H9 (cell line): Measurements from ENCODE around the gene SMIM26. TPM values are rescaled to one million over a fixed set of nuclear protein-coding genes. Genes with fewer than 3 reads are reported as not detected.
A peak's percentile ranks its signal among the peaks of the same experiment; 100 is the strongest.

Experiments used
- DNase-seq: peaks from one replicate; pipeline ENCODE4 v3.0.0-alpha.2; 2017
- H2AFZ ChIP-seq: one replicate; pipeline ENCODE4 v1.6.1; 2013; ENCODE audit warnings: mild to moderate bottlenecking, low read length, control low read depth, moderate library complexity
- H2AK5ac ChIP-seq: 2 replicates; pipeline ENCODE4 v1.6.1; 2013; ENCODE audit warnings: low read length, control low read depth, mixed read lengths; ENCODE audit not compliant: insufficient read length
- H2BK120ac ChIP-seq: one replicate; pipeline ENCODE4 v1.6.1; 2013; ENCODE audit warnings: low read depth, mild to moderate bottlenecking, low read length, control low read depth, inconsistent platforms; ENCODE audit not compliant: poor library complexity, severe bottlenecking
- H2BK12ac ChIP-seq: 2 replicates; pipeline ENCODE4 v1.6.1; 2013; ENCODE audit warnings: low read length, control low read depth, mixed read lengths, low read depth; ENCODE audit not compliant: insufficient read length
- H2BK15ac ChIP-seq: 2 replicates; pipeline ENCODE4 v1.6.1; 2013; ENCODE audit warnings: low read depth, low read length, control low read depth
- H2BK20ac ChIP-seq: one replicate; pipeline ENCODE4 v1.6.1; 2013; ENCODE audit warnings: low read depth, mild to moderate bottlenecking, low read length, control low read depth, inconsistent platforms; ENCODE audit not compliant: poor library complexity, severe bottlenecking
- H2BK5ac ChIP-seq: 2 replicates; pipeline ENCODE4 v1.6.1; 2013; ENCODE audit warnings: low read length, control low read depth, mixed read lengths; ENCODE audit not compliant: insufficient read length
- H3K14ac ChIP-seq: 2 replicates; pipeline ENCODE4 v1.6.1; 2013; ENCODE audit warnings: low read length, control low read depth; ENCODE audit not compliant: insufficient read depth
- H3K18ac ChIP-seq: 2 replicates; pipeline ENCODE4 v1.6.1; 2013; ENCODE audit warnings: low read depth, mild to moderate bottlenecking, mixed read lengths, low read length, control low read depth; ENCODE audit not compliant: insufficient read length
- H3K23ac ChIP-seq: 2 replicates; pipeline ENCODE4 v1.6.1; 2013; ENCODE audit warnings: low read length, control low read depth, mixed read lengths, low read depth; ENCODE audit not compliant: insufficient read length
- H3K23me2 ChIP-seq: 2 replicates; pipeline ENCODE4 v1.6.1; 2013; ENCODE audit warnings: low read depth, mild to moderate bottlenecking, mixed read lengths, low read length, control low read depth; ENCODE audit not compliant: insufficient read length, poor library complexity, severe bottlenecking
- H3K27ac ChIP-seq: 2 replicates; pipeline ENCODE4 v1.5.1; 2013; ENCODE audit warnings: low read length, control low read depth, mixed read lengths, low read depth; ENCODE audit not compliant: insufficient read length
- H3K27me3 ChIP-seq: 2 replicates; pipeline ENCODE4 v1.6.1; 2013; ENCODE audit warnings: low read length, control low read depth, inconsistent platforms; ENCODE audit not compliant: insufficient read depth
- H3K4ac ChIP-seq: 2 replicates; pipeline ENCODE4 v1.6.1; 2013; ENCODE audit warnings: low read depth, mild to moderate bottlenecking, control low read depth, inconsistent platforms, low read length, moderate library complexity
- H3K4me1 ChIP-seq: 2 replicates; pipeline ENCODE4 v1.6.1; 2013; ENCODE audit warnings: low read length, control low read depth, inconsistent platforms; ENCODE audit not compliant: insufficient read depth
- H3K4me2 ChIP-seq: 2 replicates; pipeline ENCODE4 v1.6.1; 2013; ENCODE audit warnings: low read length, control low read depth, mixed read lengths; ENCODE audit not compliant: insufficient read length, insufficient read depth
- H3K56ac ChIP-seq: 2 replicates; pipeline ENCODE4 v1.6.1; 2013; ENCODE audit warnings: low read depth, mild to moderate bottlenecking, mixed read lengths, low read length, control low read depth; ENCODE audit not compliant: insufficient read length
- H3K79me1 ChIP-seq: 2 replicates; pipeline ENCODE4 v1.6.1; 2013; ENCODE audit warnings: low read depth, mild to moderate bottlenecking, moderate library complexity, low read length, control low read depth, inconsistent platforms; ENCODE audit not compliant: insufficient read depth, poor library complexity, severe bottlenecking
- H3K79me2 ChIP-seq: 2 replicates; pipeline ENCODE4 v1.6.1; 2013; ENCODE audit warnings: low read length, control low read depth, inconsistent platforms; ENCODE audit not compliant: insufficient read depth
- H3K9ac ChIP-seq: 2 replicates; pipeline ENCODE4 v1.6.1; 2013; ENCODE audit warnings: low read length, control low read depth, mixed read lengths; ENCODE audit not compliant: insufficient read length; ENCODE audit errors: extremely low read depth
- H3K9me3 ChIP-seq: one replicate; pipeline ENCODE4 v1.6.1; 2013; ENCODE audit warnings: low read depth, low read length, inconsistent platforms; ENCODE audit not compliant: control insufficient read depth
- H3T11ph ChIP-seq: one replicate; pipeline ENCODE4 v1.6.1; 2013; ENCODE audit warnings: mild to moderate bottlenecking, low read length, control low read depth, inconsistent platforms
- H4K20me1 ChIP-seq: one replicate; pipeline ENCODE4 v1.6.1; 2013; ENCODE audit not compliant: control insufficient read depth, insufficient read length, insufficient read depth
- H4K5ac ChIP-seq: 2 replicates; pipeline ENCODE4 v1.6.1; 2013; ENCODE audit warnings: low read depth, mild to moderate bottlenecking, mixed read lengths, low read length, control low read depth; ENCODE audit not compliant: insufficient read length
- H4K8ac ChIP-seq: replicated peaks from 2 replicates; pipeline ENCODE4 v1.6.1; 2013; ENCODE audit warnings: low read length, control low read depth, mixed read lengths, low read depth; ENCODE audit not compliant: insufficient read length
- H4K91ac ChIP-seq: 2 replicates; pipeline ENCODE4 v1.6.1; 2013; ENCODE audit warnings: low read depth, mild to moderate bottlenecking, moderate library complexity, mixed read lengths, low read length, control low read depth; ENCODE audit not compliant: insufficient read length
- H3K27ac Mint-ChIP-seq, 3 experiments: 2 replicates in 2 of 3; 3 replicates in 1 of 3; pipeline ENCODE4 v1.8.0; 2020 to 2021; ENCODE audit warnings: mixed read lengths in 3 of 3, mild to moderate bottlenecking in 1 of 3, moderate library complexity in 1 of 3
- H3K27me3 Mint-ChIP-seq: 2 replicates; pipeline ENCODE4 v1.8.0; 2021; ENCODE audit warnings: low read depth, mild to moderate bottlenecking, moderate library complexity, mixed read lengths
- H3K36me3 Mint-ChIP-seq, 3 experiments: 2 replicates in 2 of 3; 3 replicates in 1 of 3; pipeline ENCODE4 v1.8.0; 2020 to 2021; ENCODE audit warnings: low read depth in 3 of 3, mixed read lengths in 3 of 3; ENCODE audit not compliant: insufficient read depth in 1 of 3
- H3K4me1 Mint-ChIP-seq, 2 experiments: 2 replicates each; pipeline ENCODE4 v1.8.0; 2020; ENCODE audit warnings: mixed read lengths in 2 of 2
- H3K4me3 Mint-ChIP-seq, 2 experiments: 2 replicates in 1 of 2; 3 replicates in 1 of 2; pipeline ENCODE4 v1.8.0; 2020 to 2021; ENCODE audit warnings: mild to moderate bottlenecking in 2 of 2, mixed read lengths in 2 of 2, moderate library complexity in 1 of 2
- H3K9me3 Mint-ChIP-seq, 2 experiments: 2 replicates in 1 of 2; 3 replicates in 1 of 2; pipeline ENCODE4 v1.8.0; 2020; ENCODE audit warnings: mild to moderate bottlenecking in 2 of 2, mixed read lengths in 2 of 2, moderate library complexity in 1 of 2
- CTCF ChIP-seq: fragments of 200-600 bp; sonication (generic); conservative IDR thresholded peaks from 3 replicates; pipeline ENCODE4 v1.8.0; 2021; ENCODE audit warnings: antibody characterized with exemption, mild to moderate bottlenecking
- WGBS: extraction: QIAGEN DNeasy Blood & Tissue Kit; methylation state at CpG from one replicate; pipeline ENCODE4 v1.1.7; 2013; ENCODE audit warnings: missing lambda C conversion rate, low lambda C conversion rate, mixed read lengths; ENCODE audit not compliant: insufficient read length; ENCODE audit errors: extremely low coverage; 5-methylcytosine and 5-hydroxymethylcytosine counted together
- total RNA-seq: library from RNA; stranded (reverse); gene quantifications from 2 replicates; pipeline ENCODE4 v1.2.1, GENCODE V29; 2021

The SMIM26 gene
- total RNA-seq, 1 experiment from 2014 or later = 75.9 TPM

GRCh38 chr20:18567739-18568091 is 483 bp downstream of the SMIM26 start:
- WGBS = no CpG with 5 or more reads among the region's 6 CpGs
- peak overlapping the region; percentile 79 for H2AFZ ChIP-seq
- peaks cover 14 to 21% (median 20%) of the 10 kb centered on the region in 3 experiments; a peak in 6 of 7 replicates for H3K36me3 Mint-ChIP-seq

More at GRCh38 chr20:18567739-18568091, 483 bp downstream of the SMIM26 start:
- no peak overlapping the region for H4K8ac ChIP-seq
- H4K91ac ChIP-seq = no peak overlapping the region
- no peak overlapping the region for H3T11ph ChIP-seq
- peak overlapping the region; percentile 89 to 99 for H3K4me3 Mint-ChIP-seq
- no peak overlapping the region for H4K5ac ChIP-seq
- no peak overlapping the region for H2AK5ac ChIP-seq
- H2BK15ac ChIP-seq = no peak overlapping the region
- H2BK12ac ChIP-seq = no peak overlapping the region
- H3K18ac ChIP-seq = no peak overlapping the region
- H3K27ac ChIP-seq = no peak overlapping the region
- H4K20me1 ChIP-seq = no peaks in the 10 kb centered on the region
- H3K27me3 Mint-ChIP-seq = no peaks in the 10 kb centered on the region
- peak overlapping the region; percentile 78 for H3K4me2 ChIP-seq
- H3K4me1 Mint-ChIP-seq = peaks cover 5 to 6% of the 10 kb centered on the region in 2 experiments; a peak in 1 of 4 replicates
- H3K79me2 ChIP-seq = peaks cover 5% of the 10 kb centered on the region; the same call in 1 of the 2 replicates
- no peak overlapping the region for H2BK5ac ChIP-seq
- H3K23me2 ChIP-seq = peaks cover 7% of the 10 kb centered on the region
- H2BK120ac ChIP-seq = no peak overlapping the region
- no peaks in the 10 kb centered on the region for H3K4me1 ChIP-seq
- H3K79me1 ChIP-seq = no peaks in the 10 kb centered on the region
- H3K9me3 ChIP-seq = no peaks in the 10 kb centered on the region
- no peaks in the 10 kb centered on the region for H3K27me3 ChIP-seq
- H3K27ac Mint-ChIP-seq = peak overlapping the region; percentile 82 to 99 (median 90); a peak in 6 of 7 replicates
- no peak for DNase-seq
- H3K23ac ChIP-seq = no peak overlapping the region
- no peaks in the 10 kb centered on the region for H3K9me3 Mint-ChIP-seq
- H3K4ac ChIP-seq = no peak overlapping the region
- H3K56ac ChIP-seq = no peak overlapping the region
- H2BK20ac ChIP-seq = no peak overlapping the region
- peak overlapping the region; percentile 90 for H3K9ac ChIP-seq
- TF ChIP-seq CTCF = no peak
- H3K14ac ChIP-seq = no peak overlapping the region
